Subcutaneous adipose tissue (tissue), 4 donors: ENCODE data around the gene USPL1. TPM values are rescaled to one million over a fixed set of nuclear protein-coding genes. Genes with fewer than 3 reads are reported as not detected.

Experiments
- total RNA-seq, 4 donors: library from RNA; depleted of rRNA; stranded (reverse); fragments of >200 nt; gene quantifications; one replicate each; pipeline ENCODE4 v1.1.0, GENCODE V29; 2016
- TF ChIP-seq, protein P1 (sequence below): fragments of 450-650 bp; IDR thresholded peaks from one replicate; pipeline ENCODE4 v1.5.1; 2016; ENCODE audit warnings: low read depth, mild to moderate bottlenecking, control low read depth, antibody characterized with exemption, moderate library complexity

USPL1 gene
- total RNA-seq, 4 donors from 2014 or later = 24.3 to 47.8 (median 25.9) TPM

DNA sequence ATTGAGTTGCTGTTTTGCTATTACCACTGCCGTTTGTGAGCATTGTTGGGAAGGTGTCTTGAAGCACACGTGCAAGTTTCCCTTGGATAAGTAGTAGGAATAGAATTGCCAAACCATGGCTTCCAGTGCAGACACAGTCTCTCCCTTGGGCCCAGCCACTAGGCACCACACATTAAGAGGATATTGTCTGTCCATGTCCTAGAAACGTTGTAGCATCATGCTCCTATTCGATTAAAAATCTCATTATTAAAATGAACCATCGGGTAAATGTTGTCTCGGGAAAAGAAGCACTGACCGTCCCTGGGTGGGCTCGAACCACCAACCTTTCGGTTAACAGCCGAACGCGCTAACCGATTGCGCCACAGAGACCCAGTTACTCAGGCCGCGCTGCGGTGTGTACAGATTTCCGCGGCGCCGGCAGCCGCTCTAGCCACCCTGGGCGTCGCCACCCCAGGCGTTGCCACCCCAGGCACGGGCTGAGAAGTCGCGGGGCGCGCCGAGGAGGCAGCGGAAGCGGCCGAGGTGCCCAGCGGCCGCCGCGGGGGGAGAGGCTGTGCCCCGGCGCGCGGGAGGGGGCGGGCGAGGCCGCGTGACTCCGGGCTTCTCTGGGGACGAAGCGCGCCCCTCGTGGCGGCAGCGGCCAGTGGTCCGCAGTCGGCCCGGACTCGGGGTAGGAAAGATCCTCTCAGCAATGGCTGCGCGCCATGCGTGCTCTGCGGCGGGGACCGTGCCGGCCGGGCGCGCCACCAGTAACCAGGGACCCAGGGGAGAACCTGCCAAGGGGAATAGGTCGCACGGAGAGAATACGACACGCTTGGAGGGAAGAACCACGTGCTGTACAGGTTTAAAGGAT is 56.2 kb downstream of the USPL1 start:
- TF ChIP-seq, protein P1, sequence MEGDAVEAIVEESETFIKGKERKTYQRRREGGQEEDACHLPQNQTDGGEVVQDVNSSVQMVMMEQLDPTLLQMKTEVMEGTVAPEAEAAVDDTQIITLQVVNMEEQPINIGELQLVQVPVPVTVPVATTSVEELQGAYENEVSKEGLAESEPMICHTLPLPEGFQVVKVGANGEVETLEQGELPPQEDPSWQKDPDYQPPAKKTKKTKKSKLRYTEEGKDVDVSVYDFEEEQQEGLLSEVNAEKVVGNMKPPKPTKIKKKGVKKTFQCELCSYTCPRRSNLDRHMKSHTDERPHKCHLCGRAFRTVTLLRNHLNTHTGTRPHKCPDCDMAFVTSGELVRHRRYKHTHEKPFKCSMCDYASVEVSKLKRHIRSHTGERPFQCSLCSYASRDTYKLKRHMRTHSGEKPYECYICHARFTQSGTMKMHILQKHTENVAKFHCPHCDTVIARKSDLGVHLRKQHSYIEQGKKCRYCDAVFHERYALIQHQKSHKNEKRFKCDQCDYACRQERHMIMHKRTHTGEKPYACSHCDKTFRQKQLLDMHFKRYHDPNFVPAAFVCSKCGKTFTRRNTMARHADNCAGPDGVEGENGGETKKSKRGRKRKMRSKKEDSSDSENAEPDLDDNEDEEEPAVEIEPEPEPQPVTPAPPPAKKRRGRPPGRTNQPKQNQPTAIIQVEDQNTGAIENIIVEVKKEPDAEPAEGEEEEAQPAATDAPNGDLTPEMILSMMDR = no peak

- TF ChIP-seq, protein P1 = no peak
Observed at GRCh38 chr13:30675717-30676116, 58.0 kb downstream of the USPL1 start.

- TF ChIP-seq, protein P1 = no peak
Observed at GRCh38 chr13:30676672-30677071, 59.0 kb downstream of the USPL1 start.

GRCh38 chr13:30679483-30680330 is 62.0 kb downstream of the USPL1 start:
- TF ChIP-seq, protein P1 = no peak

GRCh38 chr13:30681843-30682242 is 64.1 kb downstream of the USPL1 start:
- TF ChIP-seq, protein P1 = no peak

GRCh38 chr13:30685320-30685859 is 67.7 kb downstream of the USPL1 start:
- TF ChIP-seq, protein P1 = no peak

DNA sequence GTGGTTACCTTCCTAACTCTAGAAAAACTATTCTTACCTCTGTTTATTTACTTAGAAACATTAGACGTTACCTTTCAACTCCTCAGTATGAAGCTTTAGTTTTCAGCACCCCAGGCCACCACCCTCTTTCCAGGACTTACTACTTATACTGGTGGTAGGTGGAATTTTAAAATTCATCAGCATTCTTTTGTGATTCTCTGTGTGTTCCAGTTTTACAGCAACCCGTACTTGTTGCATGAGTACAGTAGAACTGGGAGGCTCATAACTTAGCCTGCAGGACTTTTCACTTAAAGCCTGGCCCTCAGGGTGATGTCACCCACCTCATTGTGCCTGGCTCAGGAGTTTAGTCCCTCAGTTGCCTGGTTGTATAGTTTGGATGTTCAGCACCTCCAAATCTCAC is 68.3 kb downstream of the USPL1 start:
- TF ChIP-seq, protein P1 = no peak
